ENCODE results near the gene MYRFL. TPM values are rescaled to one million over a fixed set of nuclear protein-coding genes. Genes with fewer than 3 reads are reported as not detected.

MYRFL gene
- total RNA-seq, 1 experiment from 2014 or later, result 0.57 TPM

DNA sequence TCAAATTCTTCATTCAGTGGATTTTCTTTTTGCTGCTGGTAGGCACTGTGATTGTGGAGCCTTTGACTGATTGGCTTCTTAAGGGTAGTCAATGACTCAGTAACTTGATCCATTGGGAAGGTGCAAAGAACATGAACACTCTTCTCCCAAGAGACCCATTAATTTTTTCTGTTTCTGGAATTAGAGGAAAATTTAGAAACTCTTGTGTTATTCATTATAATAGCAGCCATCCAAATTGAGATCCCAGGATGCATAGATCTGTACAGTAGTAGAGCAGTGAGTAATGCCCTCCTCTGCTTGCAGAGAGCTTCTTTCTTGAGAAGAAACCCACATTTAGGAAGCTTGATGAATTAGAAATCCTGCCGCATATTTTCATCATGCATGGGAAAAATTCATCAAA is 63.9 kb downstream of the MYRFL start:
- Mint-ChIP-seq H3K4me3 (no peak overlapping the region), H3K4me1 (peaks cover 12 to 14% of the 10 kb centered on the region in 2 experiments; a peak in 3 of 4 replicates), H3K27ac (no peak overlapping the region), H3K36me3 (ENCODE audit: insufficient read depth in 1 of 3, low read depth in 3 of 3) (no peaks in the 10 kb centered on the region), H3K27me3 (ENCODE audit: low read depth) (peaks cover 2% of the 10 kb centered on the region; the same call in 1 of the 2 replicates), H3K9me3 (peaks cover 0 to 2% of the 10 kb centered on the region in 2 experiments; a peak in 2 of 5 replicates)
- no peak overlapping the region for H4K8ac ChIP-seq (replicated peaks; ENCODE audit: insufficient read length, low read depth, low read length)
- H4K91ac ChIP-seq (ENCODE audit: insufficient read length, low read depth, low read length), result no peak overlapping the region
- no peaks in the 10 kb centered on the region for H3K9me3 ChIP-seq (ENCODE audit: control insufficient read depth, low read depth, low read length)
- H2AFZ ChIP-seq (ENCODE audit: low read length), result no peak overlapping the region
- no peak overlapping the region for H2BK12ac ChIP-seq (ENCODE audit: insufficient read length, low read depth, low read length)
- no peaks in the 10 kb centered on the region for H3K4me1 ChIP-seq (ENCODE audit: insufficient read depth, low read length)
- H4K20me1 ChIP-seq (ENCODE audit: control insufficient read depth, insufficient read depth, insufficient read length), result no peaks in the 10 kb centered on the region
- H2BK15ac ChIP-seq (ENCODE audit: low read depth, low read length), result no peak overlapping the region
- no peaks in the 10 kb centered on the region for H3K27me3 ChIP-seq (ENCODE audit: insufficient read depth, low read length)
- H3K27ac ChIP-seq (ENCODE audit: insufficient read length, low read depth, low read length), result no peak overlapping the region
- DNase-seq, result no peak
- H3K9ac ChIP-seq (ENCODE audit: extremely low read depth, insufficient read length, low read length), result no peak overlapping the region
- no peak overlapping the region for H4K5ac ChIP-seq (ENCODE audit: insufficient read length, low read depth, low read length)
- no peak overlapping the region for H2BK20ac ChIP-seq (ENCODE audit: low read depth, low read length, poor library complexity, severe bottlenecking)
- WGBS (ENCODE audit: extremely low coverage, insufficient read length, low lambda C conversion rate), result no CpG with 5 or more reads among the region's 1 CpG
- no peak overlapping the region for H3K14ac ChIP-seq (ENCODE audit: insufficient read depth, low read length)
- no peak overlapping the region for H3K18ac ChIP-seq (ENCODE audit: insufficient read length, low read depth, low read length)
- H3K4ac ChIP-seq (ENCODE audit: low read depth, low read length), result no peak overlapping the region
- no peaks in the 10 kb centered on the region for H3K79me2 ChIP-seq (ENCODE audit: insufficient read depth, low read length)
- TF ChIP-seq, protein P1, sequence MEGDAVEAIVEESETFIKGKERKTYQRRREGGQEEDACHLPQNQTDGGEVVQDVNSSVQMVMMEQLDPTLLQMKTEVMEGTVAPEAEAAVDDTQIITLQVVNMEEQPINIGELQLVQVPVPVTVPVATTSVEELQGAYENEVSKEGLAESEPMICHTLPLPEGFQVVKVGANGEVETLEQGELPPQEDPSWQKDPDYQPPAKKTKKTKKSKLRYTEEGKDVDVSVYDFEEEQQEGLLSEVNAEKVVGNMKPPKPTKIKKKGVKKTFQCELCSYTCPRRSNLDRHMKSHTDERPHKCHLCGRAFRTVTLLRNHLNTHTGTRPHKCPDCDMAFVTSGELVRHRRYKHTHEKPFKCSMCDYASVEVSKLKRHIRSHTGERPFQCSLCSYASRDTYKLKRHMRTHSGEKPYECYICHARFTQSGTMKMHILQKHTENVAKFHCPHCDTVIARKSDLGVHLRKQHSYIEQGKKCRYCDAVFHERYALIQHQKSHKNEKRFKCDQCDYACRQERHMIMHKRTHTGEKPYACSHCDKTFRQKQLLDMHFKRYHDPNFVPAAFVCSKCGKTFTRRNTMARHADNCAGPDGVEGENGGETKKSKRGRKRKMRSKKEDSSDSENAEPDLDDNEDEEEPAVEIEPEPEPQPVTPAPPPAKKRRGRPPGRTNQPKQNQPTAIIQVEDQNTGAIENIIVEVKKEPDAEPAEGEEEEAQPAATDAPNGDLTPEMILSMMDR (conservative IDR thresholded peaks at IDR 0.05), result no peak
- H3K56ac ChIP-seq (ENCODE audit: insufficient read length, low read depth, low read length), result no peak overlapping the region
- no peak overlapping the region for H3T11ph ChIP-seq (ENCODE audit: low read length)
- H3K23me2 ChIP-seq (ENCODE audit: insufficient read length, low read depth, low read length, poor library complexity, severe bottlenecking), result no peaks in the 10 kb centered on the region
- no peak overlapping the region for H2BK120ac ChIP-seq (ENCODE audit: low read depth, low read length, poor library complexity, severe bottlenecking)
- H2AK5ac ChIP-seq (ENCODE audit: insufficient read length, low read length), result no peak overlapping the region
- no peak overlapping the region for H2BK5ac ChIP-seq (ENCODE audit: insufficient read length, low read length)
- no peak overlapping the region for H3K23ac ChIP-seq (ENCODE audit: insufficient read length, low read depth, low read length)
- H3K4me2 ChIP-seq (ENCODE audit: insufficient read depth, insufficient read length, low read length), result no peak overlapping the region
- H3K79me1 ChIP-seq (ENCODE audit: insufficient read depth, low read depth, low read length, poor library complexity, severe bottlenecking), result no peaks in the 10 kb centered on the region
